ENCODE results near the gene TNFRSF4. TPM values are rescaled to one million over a fixed set of nuclear protein-coding genes. Genes with fewer than 3 reads are reported as not detected.
A peak's percentile ranks its signal among the peaks of the same experiment; 100 is the strongest.

The TNFRSF4 gene
- total RNA-seq, 2 donors from 2014 or later = 1.2 to 2.3 TPM

GRCh38 chr1:1167841-1168450, 46.0 kb downstream of the TNFRSF4 start:
- peak overlapping the region; percentile 66 for H3K4me3 ChIP-seq
- H3K9ac ChIP-seq (ENCODE audit: low read depth in 2 of 2, low read length in 2 of 2) = peak overlapping the region; percentile 24 to 26
- intact Hi-C loops (cut with DNase I) = no loop called here
- TF ChIP-seq CTCF (IDR thresholded peaks at IDR 0.05) = no peak
- H3K27me3 ChIP-seq = peaks cover 10% of the 10 kb centered on the region
- peaks cover 8% of the 10 kb centered on the region for H3K4me1 ChIP-seq
- H3K27ac ChIP-seq = peak overlapping the region; percentile 63
- no peaks in the 10 kb centered on the region for H3K36me3 ChIP-seq
- H3K9me3 ChIP-seq = no peaks in the 10 kb centered on the region
- no peak for DNase-seq

DNA sequence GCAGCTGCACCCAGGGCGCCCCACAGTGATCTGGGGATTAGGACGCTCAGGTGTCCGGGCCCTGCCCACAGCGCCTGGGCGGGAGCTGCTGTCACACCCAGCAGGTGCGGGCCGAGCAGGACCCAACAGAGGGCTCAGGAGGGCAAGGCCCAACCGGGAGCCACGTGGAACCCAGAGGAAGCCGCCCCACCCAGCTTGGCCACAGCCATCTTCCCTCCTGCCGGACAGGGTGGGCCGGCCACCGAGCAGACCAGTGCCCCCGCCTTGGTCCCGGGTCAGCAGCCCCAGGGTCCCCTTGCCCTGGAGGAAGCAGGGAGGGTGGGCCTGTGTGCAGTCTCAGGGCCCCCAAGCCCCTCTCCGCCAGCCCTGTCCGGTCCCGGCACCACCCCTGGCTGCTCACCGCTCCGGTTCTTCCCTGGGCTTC, 46.5 kb downstream of the TNFRSF4 start:
- H3K9ac ChIP-seq (ENCODE audit: low read depth in 2 of 2, low read length in 2 of 2) = peak overlapping the region; percentile 27 to 58
- peak; percentile 88 for DNase-seq
- H3K27ac ChIP-seq = peak overlapping the region; percentile 63
- intact Hi-C loops (cut with DNase I) = no loop called here
- peaks cover 8% of the 10 kb centered on the region for H3K4me1 ChIP-seq
- no peaks in the 10 kb centered on the region for H3K9me3 ChIP-seq
- H3K27me3 ChIP-seq = peaks cover 10% of the 10 kb centered on the region
- H3K4me3 ChIP-seq = peak overlapping the region; percentile 66
- no peak for TF ChIP-seq CTCF (IDR thresholded peaks at IDR 0.05)
- H3K36me3 ChIP-seq = no peaks in the 10 kb centered on the region

GRCh38 chr1:1166642-1167397, 47.1 kb downstream of the TNFRSF4 start:
- intact Hi-C loops (cut with DNase I) = no loop called here
- H3K4me1 ChIP-seq = peaks cover 8% of the 10 kb centered on the region
- peak overlapping the region; percentile 58 for H3K9ac ChIP-seq (ENCODE audit: low read depth in 2 of 2, low read length in 2 of 2)
- H3K27me3 ChIP-seq = peaks cover 4% of the 10 kb centered on the region
- TF ChIP-seq CTCF (IDR thresholded peaks at IDR 0.05) = no peak
- no peaks in the 10 kb centered on the region for H3K9me3 ChIP-seq
- H3K27ac ChIP-seq = peak overlapping the region; percentile 63
- no peak for DNase-seq
- H3K4me3 ChIP-seq = peak overlapping the region; percentile 66
- H3K36me3 ChIP-seq = no peaks in the 10 kb centered on the region

DNA sequence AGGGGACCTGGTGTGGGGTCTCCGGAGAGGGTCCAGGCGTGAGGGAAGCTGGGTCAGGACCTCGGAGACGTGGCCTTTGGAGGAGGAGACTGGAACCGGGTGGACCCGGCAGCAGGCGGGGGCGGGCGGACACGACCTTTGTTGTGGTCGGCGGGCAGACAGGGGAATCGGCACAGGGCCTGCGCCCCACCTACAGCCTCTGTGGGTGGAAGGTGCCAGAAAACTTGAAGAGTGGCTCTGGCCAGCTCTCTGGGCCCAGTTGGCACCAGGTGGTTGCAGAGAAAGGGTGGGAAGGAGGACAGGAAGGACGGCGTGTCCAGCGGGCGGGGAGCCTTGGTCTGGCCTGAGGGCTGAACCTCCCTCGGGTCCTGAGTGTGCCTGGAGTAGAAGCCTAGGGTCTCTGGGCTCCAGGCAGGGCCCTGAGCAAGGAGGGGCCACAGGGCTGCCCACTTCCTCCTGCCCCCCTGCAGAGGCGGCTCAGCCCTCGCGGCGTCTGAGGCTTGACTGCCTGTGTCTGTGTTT, 48.0 kb downstream of the TNFRSF4 start:
- Histone ChIP-seq H3K9me3 (no peaks in the 10 kb centered on the region), H3K4me3 (peak overlapping the region; percentile 66), H3K9ac (ENCODE audit: low read depth in 2 of 2, low read length in 2 of 2) (peak overlapping the region; percentile 58 to 97), H3K36me3 (no peaks in the 10 kb centered on the region), H3K27me3 (peaks cover 4% of the 10 kb centered on the region), H3K27ac (peak overlapping the region; percentile 63), H3K4me1 (peaks cover 16% of the 10 kb centered on the region)
- peak; percentile 56 for DNase-seq
- TF ChIP-seq CTCF (IDR thresholded peaks at IDR 0.05) = no peak
- intact Hi-C loops (cut with DNase I) = loop anchor here (2.0 kb wide), 1 partner anchor 35 kb away; no protein-coding TSS in a partner anchor

DNA sequence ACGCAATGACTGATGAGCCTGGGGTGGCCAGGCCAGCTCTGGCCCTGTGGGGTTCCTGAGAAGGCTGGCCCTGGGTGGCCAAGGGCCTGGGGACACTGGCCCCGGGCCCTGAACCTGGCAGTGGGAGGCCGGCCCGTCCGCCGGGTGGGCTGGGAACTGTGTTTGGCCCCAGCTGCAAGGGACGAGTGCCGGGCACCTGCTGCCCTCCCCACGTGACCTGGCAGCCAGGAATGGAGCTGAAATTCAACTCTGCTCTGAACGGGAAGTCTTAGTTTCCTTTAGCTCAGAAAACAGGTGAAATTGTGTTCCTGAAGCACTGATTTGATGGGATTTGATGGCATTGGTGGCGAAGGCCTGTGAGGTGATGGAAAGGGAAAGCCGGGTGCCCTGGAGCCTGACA, 48.5 kb downstream of the TNFRSF4 start:
- Histone ChIP-seq H3K9me3 (no peaks in the 10 kb centered on the region), H3K4me1 (peaks cover 21% of the 10 kb centered on the region), H3K27ac (peak overlapping the region; percentile 63), H3K4me3 (peak overlapping the region; percentile 66), H3K36me3 (no peaks in the 10 kb centered on the region), H3K9ac (ENCODE audit: low read depth in 2 of 2, low read length in 2 of 2) (peak overlapping the region; percentile 93 to 97), H3K27me3 (peaks cover 4% of the 10 kb centered on the region)
- no peak for DNase-seq
- TF ChIP-seq CTCF (IDR thresholded peaks at IDR 0.05) = no peak
- intact Hi-C loops (cut with DNase I) = loop anchor here (2.0 kb wide), 1 partner anchor 35 kb away; no protein-coding TSS in a partner anchor

All from colonic mucosa (tissue), 4 donors.